Measurements from ENCODE around the gene RHPN2.

- no peak for TF ChIP-seq CTCF (conservative IDR thresholded peaks at IDR 0.05; ENCODE audit: low read length)
- TF ChIP-seq EZH2phosphoT487 (IDR thresholded peaks at IDR 0.05; ENCODE audit: borderline replicate concordance, low read depth, low read length), result no peak
Observed at GRCh38 chr19:33055718-33056117, 9.0 kb downstream of the RHPN2 start.
